ENCODE measurements around the gene FURIN.
A peak's percentile ranks its signal among the peaks of the same experiment; 100 is the strongest.
"Not testable (repeated sequence)": the region's sequence is repeated elsewhere in the genome, so short reads cannot be mapped to it uniquely, and the experiment has no call there.

Gene FURIN

GRCh38 chr15:90868261-90868689 lies at the start of gene FURIN:
FURIN (plus strand) TSS chr15:90868588; CDS start chr15:90875741, 7,153 bp downstream.
- no peak for DNase-seq (ENCODE audit: low read depth)

DNA sequence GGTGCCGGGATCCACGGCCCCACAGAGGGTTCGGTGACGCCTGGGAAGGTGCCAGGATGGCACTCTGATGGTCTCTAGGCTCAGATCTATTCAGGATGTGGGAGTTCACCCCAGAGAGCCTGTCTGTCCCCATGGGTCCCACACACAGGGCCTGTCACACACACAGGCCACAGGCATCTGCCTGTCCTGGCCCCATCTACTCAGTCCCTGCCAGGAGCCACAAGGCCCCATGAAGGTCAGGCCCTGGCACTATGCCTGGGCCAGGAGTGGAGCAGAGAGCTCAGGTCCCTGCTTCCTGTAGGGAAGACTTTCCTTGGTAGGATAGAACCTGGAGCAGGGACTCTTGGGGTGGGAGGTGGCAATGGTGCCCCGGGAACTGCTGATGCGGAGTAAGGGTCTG lies 49.0 kb upstream of the FURIN start:
- no peak for DNase-seq (ENCODE audit: low read depth)

DNA sequence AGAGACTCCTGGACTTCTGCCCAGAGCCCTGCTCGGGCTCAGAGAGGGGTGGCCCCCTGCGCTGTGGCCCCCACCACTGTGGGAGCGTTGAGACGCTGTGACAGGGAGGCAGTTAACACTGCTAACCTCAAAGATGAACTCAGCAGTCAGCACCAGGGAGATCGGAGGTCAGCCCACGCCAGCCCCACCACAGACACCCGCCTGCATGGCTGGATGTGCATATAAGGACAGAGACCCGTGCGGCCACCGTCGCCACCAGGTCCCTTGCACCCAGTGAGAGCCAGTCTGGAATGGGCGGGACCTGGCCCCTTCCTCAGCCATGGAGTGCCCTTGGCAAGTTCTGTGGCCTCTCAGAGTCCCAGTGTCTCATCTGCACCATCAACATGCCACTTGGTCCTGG lies 48.5 kb upstream of the FURIN start:
- DNase-seq (ENCODE audit: low read depth) = no peak

DNA sequence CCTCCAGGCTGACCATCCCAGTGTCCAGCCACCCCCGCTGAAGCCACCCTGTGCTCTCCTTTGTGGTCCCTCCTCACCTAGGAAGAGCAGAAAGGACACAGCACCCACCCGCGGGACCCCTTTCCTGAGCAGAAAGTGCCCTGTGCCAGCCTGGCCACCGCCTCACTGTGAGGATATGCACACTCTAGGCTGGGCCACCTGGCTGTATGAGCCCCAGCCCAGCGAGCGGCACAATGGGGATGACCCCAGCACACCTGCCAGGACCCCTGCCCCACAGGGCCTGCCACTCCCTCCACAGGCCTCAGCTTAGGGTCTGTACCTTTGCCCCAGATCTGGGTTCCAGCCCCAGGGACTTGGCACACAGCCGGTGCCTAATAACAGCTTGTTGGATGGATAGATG lies 47.9 kb upstream of the FURIN start:
- no peak for DNase-seq (ENCODE audit: low read depth)

DNA sequence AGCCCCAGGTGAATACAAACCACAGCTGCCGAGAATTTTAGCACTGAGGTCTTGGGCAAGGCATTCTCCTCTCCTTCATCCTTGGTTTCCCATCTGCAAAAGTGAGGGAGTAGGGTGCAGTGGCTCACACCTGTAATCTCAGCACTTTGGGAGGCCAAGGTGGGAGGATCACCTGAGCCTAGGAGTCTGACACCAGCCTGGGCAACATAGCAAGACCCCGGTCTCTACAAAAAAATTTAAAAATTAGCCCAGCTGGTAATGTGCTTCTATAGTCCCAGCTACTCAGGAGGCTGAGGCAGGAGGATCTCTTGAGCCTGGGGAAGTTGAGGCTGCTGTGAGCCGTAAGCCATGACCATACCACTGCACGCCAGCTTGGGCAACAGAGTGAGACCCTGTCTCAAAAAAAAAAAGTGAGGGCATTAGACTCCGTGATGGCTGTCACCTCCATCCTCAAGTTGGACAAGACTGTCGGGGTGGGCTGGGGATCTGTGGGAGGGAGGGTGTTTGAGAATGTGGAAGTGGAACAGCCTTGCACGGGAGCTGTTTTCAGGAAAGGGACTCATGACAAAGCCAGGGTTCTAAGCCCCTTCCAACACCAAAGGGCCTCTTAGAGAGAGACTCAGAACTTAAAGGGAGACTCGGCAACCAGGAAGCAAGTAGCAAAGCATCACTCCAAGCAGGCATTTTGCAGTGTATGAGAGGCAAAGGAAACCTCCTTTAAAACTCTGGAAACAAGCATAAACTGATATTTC lies 46.0 kb upstream of the FURIN start:
- no peak for DNase-seq (ENCODE audit: low read depth)

DNA sequence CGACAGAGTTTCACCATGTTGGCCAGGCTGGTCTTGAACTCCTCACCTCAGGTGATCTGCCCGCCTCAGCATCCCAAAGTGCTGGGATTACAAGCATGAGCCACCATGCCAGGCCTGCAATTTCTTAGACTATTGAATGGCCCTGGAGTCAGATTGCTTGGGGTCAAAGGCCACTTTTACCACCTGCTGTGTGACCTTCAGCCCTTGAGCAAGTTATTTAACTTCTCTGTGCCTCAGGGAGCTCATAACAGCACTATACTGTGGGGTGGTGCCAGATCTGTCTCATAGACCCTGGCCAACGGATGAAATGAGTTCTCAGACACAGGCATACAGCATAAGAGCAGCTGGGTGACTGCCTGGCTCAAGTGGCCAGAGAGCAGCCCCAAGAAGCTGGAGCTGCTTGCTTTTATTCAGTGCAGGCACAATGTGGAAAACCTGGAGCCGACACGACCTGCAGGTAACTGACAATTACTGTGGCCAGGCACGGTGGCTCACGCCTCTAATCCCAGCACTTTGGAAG lies 44.9 kb upstream of the FURIN start:
- no peak for DNase-seq (ENCODE audit: low read depth)

- not testable (repeated sequence) for DNase-seq (ENCODE audit: low read depth)
These were observed 43.1 kb upstream of the FURIN start for GRCh38 chr15:90825115-90825899.

GRCh38 chr15:90826206-90826885 lies 42.0 kb upstream of the FURIN start:
- DNase-seq (ENCODE audit: low read depth) = not testable (repeated sequence)

DNA sequence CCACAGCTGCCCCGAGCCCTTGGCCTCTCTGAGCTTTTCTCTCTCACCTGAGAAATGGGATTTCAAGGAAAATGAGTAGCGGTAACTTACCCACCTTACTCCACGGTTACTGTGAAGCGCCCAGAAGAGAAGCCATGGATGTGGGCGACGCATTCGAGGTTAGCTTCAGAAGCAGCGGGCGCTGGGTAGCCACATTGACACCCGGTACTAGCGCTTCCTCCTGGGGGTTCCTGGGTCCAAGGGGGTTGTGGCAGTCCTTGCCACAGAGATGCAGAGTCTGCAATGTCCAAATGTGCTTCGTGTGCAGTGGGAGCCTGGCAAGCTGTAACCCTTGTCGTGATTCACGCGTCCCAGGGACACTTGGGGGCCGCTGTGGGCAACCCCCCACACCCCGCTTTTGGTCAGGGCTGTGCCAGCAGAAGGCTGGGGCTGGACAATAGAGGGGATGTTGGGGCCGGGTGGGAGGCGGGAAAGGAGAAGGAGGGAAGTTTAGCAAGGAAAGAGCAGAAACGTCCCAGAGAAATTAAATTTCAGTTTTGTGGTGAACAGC lies 41.4 kb upstream of the FURIN start:
- no peak for DNase-seq (ENCODE audit: low read depth)

DNA sequence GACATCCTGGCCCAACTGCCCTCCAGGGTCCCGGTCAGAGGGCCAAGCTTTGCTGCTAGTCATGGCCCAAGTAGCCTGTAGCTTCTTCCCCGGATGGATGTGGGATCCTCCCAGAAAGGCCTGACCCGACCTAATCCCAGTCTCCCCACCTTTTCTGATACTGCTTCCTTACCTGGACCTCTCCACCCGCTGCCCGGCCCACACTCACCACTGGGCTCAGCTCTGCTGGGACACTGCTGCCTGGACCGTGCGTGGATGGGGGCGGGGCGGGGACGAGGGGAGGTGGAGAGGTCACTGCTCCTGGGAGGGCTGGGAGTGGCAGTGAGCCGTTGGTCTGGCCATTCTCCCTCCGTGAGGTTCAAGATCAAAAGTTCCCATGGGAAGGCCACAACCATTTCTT lies 40.3 kb upstream of the FURIN start:
- DNase-seq (ENCODE audit: low read depth) = no peak

DNA sequence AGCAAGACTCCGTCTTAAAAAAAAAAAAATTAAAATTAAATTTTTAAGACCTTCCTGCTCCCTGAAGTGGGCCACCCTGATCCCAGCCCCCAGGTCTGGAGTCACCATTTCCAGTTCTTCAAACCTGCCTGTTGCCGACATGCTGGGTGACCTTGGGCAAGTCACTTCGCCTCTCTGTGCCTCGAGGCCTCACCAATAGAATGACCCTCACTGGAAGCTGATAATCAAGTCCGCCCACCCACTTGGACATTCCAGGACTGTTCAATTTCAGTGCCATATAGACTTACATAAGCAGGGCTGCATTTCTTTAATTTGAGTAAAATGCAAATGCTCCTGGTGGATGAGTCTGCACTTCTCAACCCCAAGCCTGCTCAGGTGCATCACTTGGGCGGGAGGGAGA lies 39.3 kb upstream of the FURIN start:
- no peak for DNase-seq (ENCODE audit: low read depth)

- DNase-seq (ENCODE audit: low read depth) = no peak
These were observed 38.4 kb upstream of the FURIN start for GRCh38 chr15:90829942-90830440.

- DNase-seq (ENCODE audit: low read depth) = no peak
These were observed 33.8 kb upstream of the FURIN start for GRCh38 chr15:90834626-90835025.

DNA sequence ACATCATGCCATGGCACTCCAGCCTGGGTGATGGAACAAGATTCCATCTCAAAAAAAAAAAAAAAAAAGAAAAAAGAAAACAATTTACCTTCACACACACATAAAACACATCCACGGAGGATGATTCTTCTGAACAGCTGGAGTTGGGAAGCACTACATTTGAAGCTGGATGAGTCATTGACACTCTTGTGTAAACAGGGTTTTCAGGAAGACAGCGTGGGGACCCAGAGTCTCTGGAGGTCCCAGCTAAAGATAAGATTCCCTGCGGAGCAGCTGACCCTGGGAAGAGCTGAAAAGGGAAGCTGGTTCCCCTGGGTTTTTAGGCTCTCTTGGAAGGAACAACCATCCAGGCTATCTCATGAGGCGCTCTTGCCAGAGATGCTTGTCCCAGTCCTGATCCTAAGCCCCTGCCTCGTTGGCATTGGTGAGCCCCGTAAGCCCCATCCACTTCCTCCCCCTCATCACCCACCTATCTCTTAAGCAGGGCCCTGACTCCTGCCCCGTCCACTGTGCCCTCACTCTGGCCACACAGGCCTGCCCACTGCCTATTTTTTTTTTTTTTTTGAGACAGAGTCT lies 32.0 kb upstream of the FURIN start:
- DNase-seq (ENCODE audit: low read depth) = peak; percentile 73

GRCh38 chr15:90837094-90837493 lies 31.3 kb upstream of the FURIN start:
- DNase-seq (ENCODE audit: low read depth) = no peak

- no peak for DNase-seq (ENCODE audit: low read depth)
These were observed 30.2 kb upstream of the FURIN start for GRCh38 chr15:90838139-90838538.

DNA sequence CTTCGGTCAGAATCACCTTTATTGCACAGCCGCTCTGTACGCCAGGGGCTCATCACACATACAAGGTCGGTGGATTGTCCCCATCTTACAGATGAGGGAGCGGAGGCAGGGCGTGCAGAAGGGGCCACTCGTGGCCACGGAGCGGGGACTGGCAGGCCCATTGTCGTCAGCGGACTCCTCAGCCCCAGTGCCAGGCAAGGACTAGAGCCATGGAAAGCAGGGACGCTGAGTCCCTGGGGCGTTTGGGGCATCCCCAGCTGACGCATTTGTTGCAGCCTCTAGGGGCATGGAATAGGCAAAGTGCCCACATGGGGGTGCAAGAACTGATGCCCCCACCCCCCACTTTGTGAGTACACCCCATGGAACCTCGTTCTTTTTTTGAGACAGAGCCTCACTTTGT lies 29.8 kb upstream of the FURIN start:
- no peak for DNase-seq (ENCODE audit: low read depth)

GRCh38 chr15:90839187-90840071 lies 29.0 kb upstream of the FURIN start:
- no peak for DNase-seq (ENCODE audit: low read depth)

GRCh38 chr15:90840157-90840855 lies 28.1 kb upstream of the FURIN start:
- no peak for DNase-seq (ENCODE audit: low read depth)

DNA sequence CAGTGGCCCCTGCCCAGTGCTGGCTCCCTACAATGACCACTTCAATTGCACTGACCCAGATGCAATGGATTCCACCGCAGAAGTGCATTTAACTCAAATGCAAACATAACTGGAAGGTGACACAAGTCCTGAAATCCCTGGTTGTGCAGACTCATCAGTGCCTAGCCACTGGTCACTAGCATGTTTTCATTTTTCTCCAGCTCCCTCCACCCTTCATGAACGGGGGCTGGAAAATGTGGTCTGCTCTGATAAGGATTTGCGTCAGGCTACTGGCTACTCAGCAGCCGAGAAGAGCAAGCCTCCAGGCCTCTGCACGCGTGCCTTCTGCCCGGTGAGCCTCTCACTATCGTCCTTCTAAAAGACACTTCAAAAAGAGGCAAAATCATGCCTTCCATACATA lies 27.4 kb upstream of the FURIN start:
- DNase-seq (ENCODE audit: low read depth) = no peak

Data from ELR (cell line).